K562 (cell line): ENCODE results near the gene PELI3. TPM values are rescaled to one million over a fixed set of nuclear protein-coding genes. Genes with fewer than 3 reads are reported as not detected.

Source experiments
- CBFB ChIP-seq: sonication (generic); formaldehyde crosslinking; IDR thresholded peaks from 2 replicates; pipeline ENCODE4 v1.4.0; 2020; ENCODE audit warnings: mild to moderate bottlenecking, missing genetic modification reagents
- CEBPG ChIP-seq, 3 experiments: fragments of 200-800 bp in 1 of 3; sonication (Bioruptor generic) in 1 of 3; sonication (generic) in 1 of 3; formaldehyde crosslinking in 1 of 3; IDR thresholded peaks in 2 of 3; conservative IDR thresholded peaks in 1 of 3; 2 replicates each; pipeline versions ENCODE4 v1.6.1 to v1.8.0; 2016 to 2022; ENCODE audit warnings: missing compliant biosample characterization in 2 of 3, missing genetic modification characterization in 2 of 3, mild to moderate bottlenecking in 1 of 3, missing genetic modification reagents in 1 of 3
- CREM ChIP-seq: IDR thresholded peaks from 2 replicates; pipeline ENCODE4 v1.6.1; 2014; ENCODE audit warnings: antibody characterized with exemption, low read depth
- NFE2 ChIP-seq: IDR thresholded peaks from 2 replicates; pipeline ENCODE4 v1.6.1; 2014; ENCODE audit warnings: antibody characterized with exemption, low read depth
- POLR2AphosphoS2 ChIP-seq: IDR thresholded peaks from 2 replicates; pipeline ENCODE4 v1.6.1; 2012; ENCODE audit warnings: low read length, improper control_type of control experiment
- ZFP1 ChIP-seq: fragments of 450-650 bp; formaldehyde crosslinking; IDR thresholded peaks from 2 replicates; pipeline ENCODE4 v1.4.0; 2020; ENCODE audit warnings: mild to moderate bottlenecking, mixed read lengths
- ZNF239 ChIP-seq: fragments of 250-450 bp; sonication (Bioruptor Pico); IDR thresholded peaks from 2 replicates; pipeline ENCODE4 v1.4.0; 2020; ENCODE audit warnings: mild to moderate bottlenecking
- ZNF668 ChIP-seq: fragments of 250-450 bp; sonication (Bioruptor Pico); IDR thresholded peaks from 2 replicates; pipeline ENCODE4 v1.8.0; 2022; ENCODE audit warnings: mild to moderate bottlenecking, inconsistent platforms
- polyA plus RNA-seq, 8 experiments: library from polyadenylated mRNA; depleted of rRNA in 4 of 8; stranded (reverse) in 5 of 8; unstranded in 3 of 8; fragments of >200 nt; fragmentation: Nextera tagmentation in 2 of 8; fragmentation: Illumina TruSeq in 1 of 8; extraction: Ambion mirVana in 2 of 8; extraction: Trizol in 1 of 8; gene quantifications; 2 replicates each; pipeline versions ENCODE4 v1.2.1 to v1.2.3, GENCODE V29; 2011 to 2014; ENCODE audit warnings: inconsistent platforms in 1 of 8, missing spikeins in 1 of 8
- total RNA-seq, 7 experiments: library from RNA; depleted of rRNA in 6 of 7; stranded (reverse); fragments of >200 nt in 6 of 7; fragmentation: Illumina TruSeq in 2 of 7; extraction: Trizol in 2 of 7; gene quantifications; 2 replicates each; pipeline versions ENCODE4 v1.2.1 to v1.2.3, GENCODE V29; 2011 to 2021; ENCODE audit warnings: low replicate concordance in 1 of 7
- TF ChIP-seq, protein P1 (sequence below): fragments of 450-650 bp; IDR thresholded peaks from 2 replicates; pipeline ENCODE4 v1.6.1; 2018; ENCODE audit not compliant: partially characterized antibody
- TF ChIP-seq, protein P2 (sequence below): fragments of 250-450 bp; sonication (Bioruptor Pico); IDR thresholded peaks from 2 replicates; pipeline ENCODE4 v1.5.0; 2021
- TF ChIP-seq, protein P3 (sequence below): fragments of 450-650 bp; IDR thresholded peaks from 2 replicates; pipeline ENCODE4 v1.6.1; 2016; ENCODE audit warnings: mild to moderate bottlenecking, moderate library complexity

Gene PELI3
- total and polyA plus RNA-seq, 9 of the 15 experiments (the other 6 are each of a cell fraction or from before 2014, with no cell fraction given) = 0.17 to 4.2 (median 1.9) TPM

DNA sequence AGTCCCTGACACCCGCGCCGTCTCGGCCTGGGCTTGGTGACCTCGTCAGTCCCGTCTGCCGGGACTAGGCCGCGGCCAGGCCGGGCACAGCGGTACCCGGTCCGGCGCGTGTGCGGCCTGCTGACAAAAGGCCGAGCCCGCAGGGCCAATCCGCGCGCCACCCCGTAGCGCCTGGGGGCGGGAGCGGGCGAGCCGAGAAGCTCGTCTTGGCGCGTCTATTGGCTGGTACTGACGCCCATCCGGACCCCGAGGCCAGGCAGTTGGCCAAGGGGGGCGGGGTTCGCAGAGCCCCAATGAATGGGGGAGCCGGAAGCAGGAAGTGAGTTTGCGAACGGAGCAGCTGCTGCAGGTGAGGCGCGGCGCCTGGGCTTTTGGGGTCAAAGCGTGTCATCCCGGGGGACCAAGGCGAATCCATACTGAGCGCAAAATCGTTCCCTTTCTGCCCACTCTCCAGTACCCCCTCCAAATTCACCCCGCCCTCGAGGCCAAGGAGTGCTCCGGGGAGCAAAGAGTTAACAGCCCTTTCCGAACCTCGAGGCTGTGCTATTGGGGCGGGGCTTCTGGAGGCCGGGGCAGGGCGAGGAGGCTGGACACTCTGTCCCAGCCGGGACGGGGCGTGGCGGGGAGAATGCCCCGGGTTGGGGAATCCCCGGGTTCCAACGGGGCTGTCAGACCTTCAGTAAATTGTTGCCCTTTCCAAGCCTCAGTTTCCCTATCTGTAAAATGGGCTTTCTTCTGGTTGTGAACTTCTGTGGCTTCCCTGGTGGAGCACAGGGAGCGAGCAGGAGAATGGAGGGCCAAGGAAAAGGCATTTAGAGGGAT, 13.6 kb downstream of the PELI3 start, which contains the start of gene DPP3 (continued):
- TF ChIP-seq, protein P1, sequence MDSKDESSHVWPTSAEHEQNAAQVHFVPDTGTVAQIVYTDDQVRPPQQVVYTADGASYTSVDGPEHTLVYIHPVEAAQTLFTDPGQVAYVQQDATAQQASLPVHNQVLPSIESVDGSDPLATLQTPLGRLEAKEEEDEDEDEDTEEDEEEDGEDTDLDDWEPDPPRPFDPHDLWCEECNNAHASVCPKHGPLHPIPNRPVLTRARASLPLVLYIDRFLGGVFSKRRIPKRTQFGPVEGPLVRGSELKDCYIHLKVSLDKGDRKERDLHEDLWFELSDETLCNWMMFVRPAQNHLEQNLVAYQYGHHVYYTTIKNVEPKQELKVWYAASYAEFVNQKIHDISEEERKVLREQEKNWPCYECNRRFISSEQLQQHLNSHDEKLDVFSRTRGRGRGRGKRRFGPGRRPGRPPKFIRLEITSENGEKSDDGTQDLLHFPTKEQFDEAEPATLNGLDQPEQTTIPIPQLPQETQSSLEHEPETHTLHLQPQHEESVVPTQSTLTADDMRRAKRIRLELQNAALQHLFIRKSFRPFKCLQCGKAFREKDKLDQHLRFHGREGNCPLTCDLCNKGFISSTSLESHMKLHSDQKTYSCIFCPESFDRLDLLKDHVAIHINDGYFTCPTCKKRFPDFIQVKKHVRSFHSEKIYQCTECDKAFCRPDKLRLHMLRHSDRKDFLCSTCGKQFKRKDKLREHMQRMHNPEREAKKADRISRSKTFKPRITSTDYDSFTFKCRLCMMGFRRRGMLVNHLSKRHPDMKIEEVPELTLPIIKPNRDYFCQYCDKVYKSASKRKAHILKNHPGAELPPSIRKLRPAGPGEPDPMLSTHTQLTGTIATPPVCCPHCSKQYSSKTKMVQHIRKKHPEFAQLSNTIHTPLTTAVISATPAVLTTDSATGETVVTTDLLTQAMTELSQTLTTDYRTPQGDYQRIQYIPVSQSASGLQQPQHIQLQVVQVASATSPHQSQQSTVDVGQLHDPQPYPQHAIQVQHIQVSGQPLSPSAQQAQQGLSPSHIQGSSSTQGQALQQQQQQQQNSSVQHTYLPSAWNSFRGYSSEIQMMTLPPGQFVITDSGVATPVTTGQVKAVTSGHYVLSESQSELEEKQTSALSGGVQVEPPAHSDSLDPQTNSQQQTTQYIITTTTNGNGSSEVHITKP = peak; percentile 59
- TF ChIP-seq, protein P2, sequence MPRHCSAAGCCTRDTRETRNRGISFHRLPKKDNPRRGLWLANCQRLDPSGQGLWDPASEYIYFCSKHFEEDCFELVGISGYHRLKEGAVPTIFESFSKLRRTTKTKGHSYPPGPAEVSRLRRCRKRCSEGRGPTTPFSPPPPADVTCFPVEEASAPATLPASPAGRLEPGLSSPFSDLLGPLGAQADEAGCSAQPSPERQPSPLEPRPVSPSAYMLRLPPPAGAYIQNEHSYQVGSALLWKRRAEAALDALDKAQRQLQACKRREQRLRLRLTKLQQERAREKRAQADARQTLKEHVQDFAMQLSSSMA (CRISPR knock-in tag) = no peak
- no peak for TF ChIP-seq ZFP1
- TF ChIP-seq CBFB (CRISPR knock-in tag) = no peak
- no peak; the same call in 1 of the 2 replicates for TF ChIP-seq NFE2
- TF ChIP-seq CEBPG (CRISPR knock-in tag; IDR thresholded peaks at IDR 0.05) = no peak; the same call in 1 of the 2 replicates
- TF ChIP-seq CEBPG (tag; conservative IDR thresholded peaks at IDR 0.05 in 1 of 2, IDR thresholded peaks at IDR 0.05 in 1 of 2) = no peak
- TF ChIP-seq ZNF239 (CRISPR knock-in tag) = no peak
- TF ChIP-seq CREM = peak; percentile 81
- TF ChIP-seq POLR2AphosphoS2 = no peak
- TF ChIP-seq, protein P3, sequence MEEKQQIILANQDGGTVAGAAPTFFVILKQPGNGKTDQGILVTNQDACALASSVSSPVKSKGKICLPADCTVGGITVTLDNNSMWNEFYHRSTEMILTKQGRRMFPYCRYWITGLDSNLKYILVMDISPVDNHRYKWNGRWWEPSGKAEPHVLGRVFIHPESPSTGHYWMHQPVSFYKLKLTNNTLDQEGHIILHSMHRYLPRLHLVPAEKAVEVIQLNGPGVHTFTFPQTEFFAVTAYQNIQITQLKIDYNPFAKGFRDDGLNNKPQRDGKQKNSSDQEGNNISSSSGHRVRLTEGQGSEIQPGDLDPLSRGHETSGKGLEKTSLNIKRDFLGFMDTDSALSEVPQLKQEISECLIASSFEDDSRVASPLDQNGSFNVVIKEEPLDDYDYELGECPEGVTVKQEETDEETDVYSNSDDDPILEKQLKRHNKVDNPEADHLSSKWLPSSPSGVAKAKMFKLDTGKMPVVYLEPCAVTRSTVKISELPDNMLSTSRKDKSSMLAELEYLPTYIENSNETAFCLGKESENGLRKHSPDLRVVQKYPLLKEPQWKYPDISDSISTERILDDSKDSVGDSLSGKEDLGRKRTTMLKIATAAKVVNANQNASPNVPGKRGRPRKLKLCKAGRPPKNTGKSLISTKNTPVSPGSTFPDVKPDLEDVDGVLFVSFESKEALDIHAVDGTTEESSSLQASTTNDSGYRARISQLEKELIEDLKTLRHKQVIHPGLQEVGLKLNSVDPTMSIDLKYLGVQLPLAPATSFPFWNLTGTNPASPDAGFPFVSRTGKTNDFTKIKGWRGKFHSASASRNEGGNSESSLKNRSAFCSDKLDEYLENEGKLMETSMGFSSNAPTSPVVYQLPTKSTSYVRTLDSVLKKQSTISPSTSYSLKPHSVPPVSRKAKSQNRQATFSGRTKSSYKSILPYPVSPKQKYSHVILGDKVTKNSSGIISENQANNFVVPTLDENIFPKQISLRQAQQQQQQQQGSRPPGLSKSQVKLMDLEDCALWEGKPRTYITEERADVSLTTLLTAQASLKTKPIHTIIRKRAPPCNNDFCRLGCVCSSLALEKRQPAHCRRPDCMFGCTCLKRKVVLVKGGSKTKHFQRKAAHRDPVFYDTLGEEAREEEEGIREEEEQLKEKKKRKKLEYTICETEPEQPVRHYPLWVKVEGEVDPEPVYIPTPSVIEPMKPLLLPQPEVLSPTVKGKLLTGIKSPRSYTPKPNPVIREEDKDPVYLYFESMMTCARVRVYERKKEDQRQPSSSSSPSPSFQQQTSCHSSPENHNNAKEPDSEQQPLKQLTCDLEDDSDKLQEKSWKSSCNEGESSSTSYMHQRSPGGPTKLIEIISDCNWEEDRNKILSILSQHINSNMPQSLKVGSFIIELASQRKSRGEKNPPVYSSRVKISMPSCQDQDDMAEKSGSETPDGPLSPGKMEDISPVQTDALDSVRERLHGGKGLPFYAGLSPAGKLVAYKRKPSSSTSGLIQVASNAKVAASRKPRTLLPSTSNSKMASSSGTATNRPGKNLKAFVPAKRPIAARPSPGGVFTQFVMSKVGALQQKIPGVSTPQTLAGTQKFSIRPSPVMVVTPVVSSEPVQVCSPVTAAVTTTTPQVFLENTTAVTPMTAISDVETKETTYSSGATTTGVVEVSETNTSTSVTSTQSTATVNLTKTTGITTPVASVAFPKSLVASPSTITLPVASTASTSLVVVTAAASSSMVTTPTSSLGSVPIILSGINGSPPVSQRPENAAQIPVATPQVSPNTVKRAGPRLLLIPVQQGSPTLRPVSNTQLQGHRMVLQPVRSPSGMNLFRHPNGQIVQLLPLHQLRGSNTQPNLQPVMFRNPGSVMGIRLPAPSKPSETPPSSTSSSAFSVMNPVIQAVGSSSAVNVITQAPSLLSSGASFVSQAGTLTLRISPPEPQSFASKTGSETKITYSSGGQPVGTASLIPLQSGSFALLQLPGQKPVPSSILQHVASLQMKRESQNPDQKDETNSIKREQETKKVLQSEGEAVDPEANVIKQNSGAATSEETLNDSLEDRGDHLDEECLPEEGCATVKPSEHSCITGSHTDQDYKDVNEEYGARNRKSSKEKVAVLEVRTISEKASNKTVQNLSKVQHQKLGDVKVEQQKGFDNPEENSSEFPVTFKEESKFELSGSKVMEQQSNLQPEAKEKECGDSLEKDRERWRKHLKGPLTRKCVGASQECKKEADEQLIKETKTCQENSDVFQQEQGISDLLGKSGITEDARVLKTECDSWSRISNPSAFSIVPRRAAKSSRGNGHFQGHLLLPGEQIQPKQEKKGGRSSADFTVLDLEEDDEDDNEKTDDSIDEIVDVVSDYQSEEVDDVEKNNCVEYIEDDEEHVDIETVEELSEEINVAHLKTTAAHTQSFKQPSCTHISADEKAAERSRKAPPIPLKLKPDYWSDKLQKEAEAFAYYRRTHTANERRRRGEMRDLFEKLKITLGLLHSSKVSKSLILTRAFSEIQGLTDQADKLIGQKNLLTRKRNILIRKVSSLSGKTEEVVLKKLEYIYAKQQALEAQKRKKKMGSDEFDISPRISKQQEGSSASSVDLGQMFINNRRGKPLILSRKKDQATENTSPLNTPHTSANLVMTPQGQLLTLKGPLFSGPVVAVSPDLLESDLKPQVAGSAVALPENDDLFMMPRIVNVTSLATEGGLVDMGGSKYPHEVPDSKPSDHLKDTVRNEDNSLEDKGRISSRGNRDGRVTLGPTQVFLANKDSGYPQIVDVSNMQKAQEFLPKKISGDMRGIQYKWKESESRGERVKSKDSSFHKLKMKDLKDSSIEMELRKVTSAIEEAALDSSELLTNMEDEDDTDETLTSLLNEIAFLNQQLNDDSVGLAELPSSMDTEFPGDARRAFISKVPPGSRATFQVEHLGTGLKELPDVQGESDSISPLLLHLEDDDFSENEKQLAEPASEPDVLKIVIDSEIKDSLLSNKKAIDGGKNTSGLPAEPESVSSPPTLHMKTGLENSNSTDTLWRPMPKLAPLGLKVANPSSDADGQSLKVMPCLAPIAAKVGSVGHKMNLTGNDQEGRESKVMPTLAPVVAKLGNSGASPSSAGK = peak; percentile 52; the same call in 1 of the 2 replicates
- no peak for TF ChIP-seq ZNF668 (CRISPR knock-in tag)
